Left ventricle myocardium inferior (tissue), 1 donor: ENCODE results near the gene VAX1. TPM values are rescaled to one million over a fixed set of nuclear protein-coding genes. Genes with fewer than 3 reads are reported as not detected.
"Not testable (repeated sequence)": the region's sequence is repeated elsewhere in the genome, so short reads cannot be mapped to it uniquely, and the experiment has no call there.

ENCODE experiments used
- DNase-seq: peaks from one replicate; pipeline ENCODE4 v3.0.0-alpha.2; 2020
- H3K27ac ChIP-seq: fragments of 200-600 bp; replicated peaks from 2 replicates; pipeline ENCODE4 v1.8.0; 2021
- H3K27me3 ChIP-seq: fragments of 200-600 bp; 2 replicates; pipeline ENCODE4 v1.8.0; 2021; ENCODE audit warnings: low read depth
- H3K36me3 ChIP-seq: fragments of 200-600 bp; 2 replicates; pipeline ENCODE4 v1.8.0; 2021
- H3K4me1 ChIP-seq: fragments of 200-600 bp; 2 replicates; pipeline ENCODE4 v1.8.0; 2021
- H3K4me3 ChIP-seq: fragments of 200-600 bp; 2 replicates; pipeline ENCODE4 v1.8.0; 2021; ENCODE audit warnings: mild to moderate bottlenecking, moderate library complexity
- H3K9me3 ChIP-seq: fragments of 200-600 bp; replicated peaks from 2 replicates; pipeline ENCODE4 v1.8.0; 2021
- intact Hi-C: fragments of 100-400 bp; cut with micrococcal nuclease; formaldehyde crosslinking; loops from one replicate; pipeline ENCODE4 v1.11.0; 2022
- total RNA-seq: library from RNA; stranded (reverse); fragmentation: NEBNext Ultra II Directional; extraction: Animal tissue kit (Norgen Biotek cat#: 25700); gene quantifications from one replicate; pipeline ENCODE4 v1.2.1, GENCODE V29; 2021
- TF ChIP-seq, protein P1 (sequence below): fragments of 200-600 bp; IDR thresholded peaks from 2 replicates; pipeline ENCODE4 v1.8.0; 2021; ENCODE audit warnings: antibody characterized with exemption, mild to moderate bottlenecking, borderline replicate concordance
- donor health status: DM: no; HTN: yes; CAD: no; lungs with severe emphysema.

Gene VAX1
- total RNA-seq, 1 donor from 2014 or later = not detected

DNA sequence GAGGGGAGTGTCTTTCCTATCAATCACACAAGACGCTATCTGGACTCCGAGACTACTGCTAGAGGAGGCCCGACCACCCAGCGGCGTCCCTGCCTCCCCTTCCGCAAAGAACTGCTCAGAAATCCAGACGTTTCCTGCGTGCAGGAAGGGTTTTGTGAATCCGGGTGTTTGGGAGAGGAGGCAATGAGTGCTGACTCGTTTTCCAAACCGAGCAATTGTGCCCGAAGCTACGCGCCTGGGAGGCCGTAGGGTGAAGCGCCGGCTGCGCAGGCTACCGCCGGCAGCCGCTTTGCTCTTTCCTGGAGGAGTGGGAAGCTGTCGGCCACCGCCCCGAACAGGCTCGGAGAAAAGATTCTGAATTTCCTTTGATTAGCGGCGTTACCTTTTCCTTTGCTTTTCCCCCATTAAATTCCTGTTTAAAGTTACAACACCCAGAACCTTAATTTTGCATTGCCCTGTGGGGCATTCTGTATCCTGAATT, 5.3 kb downstream of the VAX1 start:
- no peak for DNase-seq
- intact Hi-C loops = no loop called here
- peaks cover 49% of the 10 kb centered on the region for H3K4me1 ChIP-seq
- H3K4me3 ChIP-seq = peak overlapping the region; percentile 47
- H3K9me3 ChIP-seq = no peaks in the 10 kb centered on the region
- no peaks in the 10 kb centered on the region for H3K36me3 ChIP-seq
- no peak overlapping the region for H3K27ac ChIP-seq
- TF ChIP-seq, protein P1, sequence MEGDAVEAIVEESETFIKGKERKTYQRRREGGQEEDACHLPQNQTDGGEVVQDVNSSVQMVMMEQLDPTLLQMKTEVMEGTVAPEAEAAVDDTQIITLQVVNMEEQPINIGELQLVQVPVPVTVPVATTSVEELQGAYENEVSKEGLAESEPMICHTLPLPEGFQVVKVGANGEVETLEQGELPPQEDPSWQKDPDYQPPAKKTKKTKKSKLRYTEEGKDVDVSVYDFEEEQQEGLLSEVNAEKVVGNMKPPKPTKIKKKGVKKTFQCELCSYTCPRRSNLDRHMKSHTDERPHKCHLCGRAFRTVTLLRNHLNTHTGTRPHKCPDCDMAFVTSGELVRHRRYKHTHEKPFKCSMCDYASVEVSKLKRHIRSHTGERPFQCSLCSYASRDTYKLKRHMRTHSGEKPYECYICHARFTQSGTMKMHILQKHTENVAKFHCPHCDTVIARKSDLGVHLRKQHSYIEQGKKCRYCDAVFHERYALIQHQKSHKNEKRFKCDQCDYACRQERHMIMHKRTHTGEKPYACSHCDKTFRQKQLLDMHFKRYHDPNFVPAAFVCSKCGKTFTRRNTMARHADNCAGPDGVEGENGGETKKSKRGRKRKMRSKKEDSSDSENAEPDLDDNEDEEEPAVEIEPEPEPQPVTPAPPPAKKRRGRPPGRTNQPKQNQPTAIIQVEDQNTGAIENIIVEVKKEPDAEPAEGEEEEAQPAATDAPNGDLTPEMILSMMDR = no peak
- peaks cover 99% of the 10 kb centered on the region for H3K27me3 ChIP-seq

DNA sequence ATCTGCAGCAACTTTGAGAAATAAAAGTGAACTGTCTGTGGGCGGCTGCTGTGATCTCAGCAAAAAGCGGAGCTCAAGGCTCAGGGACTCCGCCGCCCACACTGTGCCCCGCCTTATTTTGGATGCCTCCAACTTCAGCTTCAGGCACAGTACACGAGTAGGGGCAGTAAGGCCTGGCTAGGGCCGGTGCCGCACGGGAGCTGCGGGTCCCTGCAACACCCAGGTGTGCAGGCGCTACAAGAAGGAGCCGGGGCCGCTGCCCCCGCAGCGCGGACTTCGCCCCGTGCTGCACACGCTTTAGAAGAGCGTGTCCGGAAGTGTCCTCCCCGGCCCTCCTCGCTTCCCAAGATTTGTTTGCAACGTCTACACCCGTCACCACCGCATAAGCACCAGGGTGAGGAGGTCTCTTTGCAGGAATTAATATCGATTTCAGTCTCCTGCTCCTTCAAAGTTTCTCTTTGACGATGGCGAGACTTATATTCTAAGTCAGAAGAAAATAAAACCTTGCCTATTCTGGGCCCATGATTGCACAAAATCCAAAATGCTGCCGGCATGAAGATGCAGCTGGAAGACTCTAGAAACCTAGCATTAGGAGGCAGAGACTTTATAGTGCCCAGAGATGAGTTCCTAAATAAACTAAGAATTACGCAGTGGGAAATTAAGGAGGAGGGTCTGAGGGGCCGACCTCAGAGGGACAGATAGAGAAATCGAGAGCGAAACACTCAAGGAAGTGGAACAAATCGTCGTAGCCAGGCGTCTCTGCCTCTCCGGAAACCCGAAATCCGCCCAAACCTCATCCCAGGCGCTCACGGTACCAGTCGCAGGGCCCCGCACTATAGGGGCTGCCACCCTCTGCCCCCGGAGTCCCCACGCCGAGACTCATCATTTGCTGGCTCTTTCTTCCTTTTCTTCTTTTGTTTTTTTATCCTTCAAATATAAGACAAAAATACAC, 6.4 kb downstream of the VAX1 start:
- Histone ChIP-seq H3K36me3 (no peaks in the 10 kb centered on the region), H3K9me3 (no peaks in the 10 kb centered on the region), H3K4me1 (peaks cover 38% of the 10 kb centered on the region), H3K27me3 (peaks cover 99% of the 10 kb centered on the region), H3K27ac (no peak overlapping the region), H3K4me3 (peak overlapping the region; percentile 44)
- TF ChIP-seq, protein P1 = no peak
- intact Hi-C loops = no loop called here
- DNase-seq = no peak

DNA sequence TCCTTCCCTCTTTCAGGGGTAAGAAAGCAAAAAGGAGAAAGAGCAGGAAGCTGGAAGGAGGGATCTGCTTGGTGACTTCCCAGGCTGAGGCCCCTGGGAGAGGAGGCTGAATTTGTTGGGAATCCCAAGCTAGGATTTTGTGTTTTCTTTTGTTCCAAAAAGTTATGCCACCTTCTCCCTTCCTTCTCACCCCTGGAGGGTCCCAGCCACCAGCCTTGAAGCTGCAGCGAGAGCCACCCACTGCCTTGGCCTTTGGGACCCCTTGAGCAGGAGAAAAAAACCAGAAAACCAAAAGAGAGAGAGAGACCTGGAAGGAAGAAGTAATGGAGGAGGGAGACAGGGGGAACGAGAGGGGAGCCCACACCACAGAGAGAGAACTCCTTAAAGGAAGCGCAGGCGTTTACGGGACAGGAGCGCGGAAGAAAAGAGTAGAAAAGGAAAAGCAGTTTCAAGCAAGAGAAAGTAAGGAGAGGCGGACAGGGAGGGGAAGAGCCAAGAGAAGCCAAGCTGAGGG, 7.2 kb downstream of the VAX1 start:
- Histone ChIP-seq H3K27ac (no peak overlapping the region), H3K4me3 (peak overlapping the region; percentile 44), H3K9me3 (no peaks in the 10 kb centered on the region), H3K4me1 (peaks cover 36% of the 10 kb centered on the region), H3K27me3 (peaks cover 97% of the 10 kb centered on the region), H3K36me3 (no peaks in the 10 kb centered on the region)
- TF ChIP-seq, protein P1 = no peak
- intact Hi-C loops = no loop called here
- no peak for DNase-seq

GRCh38 chr10:117130346-117130745, 7.7 kb downstream of the VAX1 start:
- Histone ChIP-seq H3K36me3 (no peaks in the 10 kb centered on the region), H3K4me1 (peaks cover 36% of the 10 kb centered on the region), H3K27me3 (peaks cover 97% of the 10 kb centered on the region), H3K27ac (no peak overlapping the region), H3K9me3 (no peaks in the 10 kb centered on the region), H3K4me3 (no peak overlapping the region)
- no peak for DNase-seq
- TF ChIP-seq, protein P1 = no peak
- intact Hi-C loops = no loop called here

DNA sequence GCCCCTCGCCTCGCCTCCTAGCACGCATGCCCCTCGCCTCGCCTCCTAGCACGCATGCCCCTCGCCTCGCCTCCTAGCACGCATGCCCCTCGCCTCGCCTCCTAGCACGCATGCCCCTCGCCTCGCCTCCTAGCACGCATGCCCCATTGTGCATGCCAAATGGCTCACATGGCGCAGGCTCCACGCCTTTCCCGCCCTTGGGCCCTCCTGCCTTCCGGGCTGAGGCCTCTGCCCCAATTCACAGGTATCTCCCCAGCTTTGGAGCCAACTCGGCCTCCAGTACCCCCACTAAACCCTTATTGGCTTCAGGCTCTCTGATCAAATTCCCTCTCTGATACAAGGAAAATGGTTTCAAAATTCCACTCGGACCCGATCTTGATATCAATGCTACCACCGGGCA, 11.4 kb downstream of the VAX1 start:
- intact Hi-C loops, H3K36me3 ChIP-seq, H3K9me3 ChIP-seq, DNase-seq, H3K4me1 ChIP-seq, H3K4me3 ChIP-seq, H3K27ac ChIP-seq: not testable (repeated sequence)
- peaks cover 96% of the 10 kb centered on the region for H3K27me3 ChIP-seq

GRCh38 chr10:117126034-117126433, 12.0 kb downstream of the VAX1 start:
- Histone ChIP-seq H3K9me3 (no peaks in the 10 kb centered on the region), H3K36me3 (no peaks in the 10 kb centered on the region), H3K4me3 (no peak overlapping the region), H3K4me1 (peaks cover under 1% of the 10 kb centered on the region), H3K27ac (no peak overlapping the region), H3K27me3 (peaks cover 96% of the 10 kb centered on the region)
- no peak for DNase-seq
- intact Hi-C loops = no loop called here
- TF ChIP-seq, protein P1 = no peak
